SK-N-SH (cell line): ENCODE data around the gene SEMA3A. TPM values are rescaled to one million over a fixed set of nuclear protein-coding genes. Genes with fewer than 3 reads are reported as not detected.
A peak's percentile ranks its signal among the peaks of the same experiment; 100 is the strongest.

Experiments used
- CTCF ChIA-PET: fragments of 300-600, 350-600 bp; formaldehyde crosslinking; extraction: SDS; loops from one replicate; lab custom pipeline; 2021; lab: Yijun Ruan, JAX
- POLR2A ChIA-PET: fragments of 350-600 bp; sonication (Branson Sonifier 250); formaldehyde crosslinking; extraction: SDS; loops from one replicate; lab custom pipeline; 2020; ENCODE audit warnings: antibody characterized with exemption, inconsistent platforms; lab: Yijun Ruan, JAX
- DNase-seq: peaks from one replicate; pipeline ENCODE4 v3.0.0; 2012
- H2AFZ ChIP-seq: fragments of 200-600 bp; sonication (generic); 2 replicates; pipeline ENCODE4 v1.8.1; 2016; ENCODE audit warnings: antibody characterized with exemption, mild to moderate bottlenecking, low read depth
- H3F3A ChIP-seq: fragments of 200-600 bp; sonication (generic); replicated peaks from 2 replicates; pipeline ENCODE3; 2016; ENCODE audit warnings: antibody characterized with exemption, mild to moderate bottlenecking; ENCODE audit not compliant: insufficient read depth
- H3K27ac ChIP-seq, 2 experiments: fragments of 200-500 bp in 1 of 2; fragments of 200-600 bp in 1 of 2; sonication (Bioruptor generic) in 1 of 2; sonication (generic), shearing (Covaris generic) in 1 of 2; 2 replicates each; pipeline versions ENCODE4 v1.5.1 to v1.6.1; 2014 to 2016; ENCODE audit warnings: low read depth in 2 of 2, inconsistent platforms in 1 of 2, low read length in 1 of 2, mild to moderate bottlenecking in 1 of 2, mixed read lengths in 1 of 2
- H3K27me3 ChIP-seq: fragments of 200-600 bp; sonication (generic), shearing (Covaris generic); 2 replicates; pipeline ENCODE4 v1.6.1; 2016; ENCODE audit warnings: mixed run types; ENCODE audit not compliant: insufficient read depth
- H3K36me3 ChIP-seq, 2 experiments: fragments of 200-500 bp in 1 of 2; fragments of 200-600 bp in 1 of 2; sonication (Bioruptor generic) in 1 of 2; sonication (generic) in 1 of 2; replicated peaks in 1 of 2; 2 replicates each; pipeline versions ENCODE3 to v1.5.1; 2014 to 2016; ENCODE audit warnings: low read length in 1 of 2, mild to moderate bottlenecking in 1 of 2; ENCODE audit not compliant: insufficient read depth in 2 of 2, control insufficient read depth in 1 of 2
- H3K4me1 ChIP-seq, 2 experiments: fragments of 200-500 bp in 1 of 2; fragments of 200-600 bp in 1 of 2; sonication (Bioruptor generic) in 1 of 2; sonication (generic), shearing (Covaris generic) in 1 of 2; 2 replicates each; pipeline versions ENCODE4 v1.5.1 to v1.6.1; 2014 to 2016; ENCODE audit warnings: low read depth in 1 of 2, low read length in 1 of 2, mixed run types in 1 of 2; ENCODE audit not compliant: insufficient read depth in 2 of 2, control insufficient read depth in 1 of 2
- H3K4me2 ChIP-seq: fragments of 200-600 bp; sonication (generic), shearing (Covaris generic); 2 replicates; pipeline ENCODE4 v1.6.1; 2017; ENCODE audit warnings: mixed run types
- H3K4me3 ChIP-seq, 2 experiments: fragments of 200-500 bp in 1 of 2; fragments of 200-600 bp in 1 of 2; sonication (Bioruptor generic) in 1 of 2; sonication (generic), shearing (Covaris generic) in 1 of 2; 2 replicates each; pipeline versions ENCODE4 v1.5.1 to v1.8.1; 2014 to 2016; ENCODE audit warnings: low read depth in 2 of 2, inconsistent platforms in 1 of 2, low read length in 1 of 2, mild to moderate bottlenecking in 1 of 2, mixed read lengths in 1 of 2, moderate library complexity in 1 of 2
- H3K79me2 ChIP-seq: fragments of 200-600 bp; sonication (generic); 2 replicates; pipeline ENCODE4 v1.8.1; 2017; ENCODE audit warnings: mild to moderate bottlenecking; ENCODE audit not compliant: insufficient read depth
- H3K9ac ChIP-seq: fragments of 200-600 bp; sonication (generic); 2 replicates; pipeline ENCODE4 v1.6.1; 2017; ENCODE audit warnings: mixed run types
- H3K9me2 ChIP-seq: fragments of 200-600 bp; sonication (generic); 2 replicates; pipeline ENCODE4 v1.6.1; 2017; ENCODE audit warnings: mixed run types
- H3K9me3 ChIP-seq: fragments of 200-600 bp; sonication (generic); 2 replicates; pipeline ENCODE4 v1.6.1; 2017; ENCODE audit warnings: mixed run types, mild to moderate bottlenecking, moderate library complexity
- H4K20me1 ChIP-seq: fragments of 200-600 bp; sonication (generic); 2 replicates; pipeline ENCODE4 v1.6.1; 2017; ENCODE audit warnings: mild to moderate bottlenecking, mixed run types; ENCODE audit not compliant: insufficient read depth
- EP300 ChIP-seq, 2 experiments: IDR thresholded peaks; 2 replicates each; pipeline versions ENCODE4 v1.4.0 to v1.6.1; 2012; ENCODE audit warnings: borderline replicate concordance in 1 of 2, low read depth in 1 of 2, low read length in 1 of 2
- FOXM1 ChIP-seq: IDR thresholded peaks from 2 replicates; pipeline ENCODE4 v1.4.0; 2012; ENCODE audit warnings: low read depth, mild to moderate bottlenecking
- MXI1 ChIP-seq: IDR thresholded peaks from 2 replicates; pipeline ENCODE4 v1.6.1; 2012; ENCODE audit warnings: mild to moderate bottlenecking, low read depth, low read length, improper control_type of control experiment
- POLR2AphosphoS5 ChIP-seq: IDR thresholded peaks from 2 replicates; pipeline ENCODE4 v1.6.1; 2012; ENCODE audit warnings: low read depth, low read length
- RCOR1 ChIP-seq: fragments of 150-350 bp; IDR thresholded peaks from 2 replicates; pipeline ENCODE4 v1.6.1; 2017; ENCODE audit warnings: antibody characterized with exemption, low read length
- RFX5 ChIP-seq: IDR thresholded peaks from 2 replicates; pipeline ENCODE4 v1.6.1; 2012; ENCODE audit warnings: mild to moderate bottlenecking, improper control_type of control experiment, low read length
- RXRA ChIP-seq: IDR thresholded peaks from 2 replicates; pipeline ENCODE4 v1.4.0; 2012; ENCODE audit warnings: low read depth, mild to moderate bottlenecking, borderline replicate concordance
- SIN3A ChIP-seq: IDR thresholded peaks from 2 replicates; pipeline ENCODE4 v1.6.1; 2012; ENCODE audit warnings: low read depth, mild to moderate bottlenecking, low read length, moderate library complexity, borderline replicate concordance
- TCF12 ChIP-seq: IDR thresholded peaks from 2 replicates; pipeline ENCODE4 v1.4.0; 2012
- WGBS: methylation state at CpG from one replicate; pipeline ENCODE4 v1.1.6; 2017; ENCODE audit warnings: low lambda C conversion rate; 5-methylcytosine and 5-hydroxymethylcytosine counted together
- polyA plus RNA-seq, 3 experiments: library from polyadenylated mRNA; depleted of rRNA; stranded (reverse); fragments of >200 nt; gene quantifications; 2 replicates each; pipeline ENCODE4 v1.2.3, GENCODE V29; 2012
- TF ChIP-seq, protein P1 (sequence below): IDR thresholded peaks from 2 replicates; pipeline ENCODE4; 2012
- TF ChIP-seq, protein P2 (sequence below): IDR thresholded peaks from 2 replicates; pipeline ENCODE4 v1.4.0; 2012; ENCODE audit warnings: low read depth, borderline replicate concordance

SEMA3A gene
- polyA plus RNA-seq, 1 of the 3 experiments (the other 2 are of a cell fraction), result 15.9 TPM

GRCh38 chr7:84202855-84203254 lies 8.3 kb upstream of the SEMA3A start:
- Histone ChIP-seq H3K9me2 (no peaks in the 10 kb centered on the region), H3K36me3 (no peaks in the 10 kb centered on the region), H3K4me1 (peaks cover 0 to 6% of the 10 kb centered on the region in 2 experiments; a peak in 1 of 4 replicates), H3K9ac (no peak overlapping the region), H3K4me3 (no peak overlapping the region), H4K20me1 (no peaks in the 10 kb centered on the region), H3K27ac (no peak overlapping the region), H3F3A (peaks cover 7% of the 10 kb centered on the region), H3K27me3 (no peaks in the 10 kb centered on the region), H3K79me2 (no peaks in the 10 kb centered on the region), H3K4me2 (no peak overlapping the region), H2AFZ (no peak overlapping the region), H3K9me3 (no peaks in the 10 kb centered on the region)
- POLR2A ChIA-PET, result no interaction called here
- TF ChIP-seq SIN3A, result no peak
- no peak for TF ChIP-seq RXRA
- TF ChIP-seq RFX5, result no peak
- no peak for TF ChIP-seq FOXM1
- TF ChIP-seq, protein P1, sequence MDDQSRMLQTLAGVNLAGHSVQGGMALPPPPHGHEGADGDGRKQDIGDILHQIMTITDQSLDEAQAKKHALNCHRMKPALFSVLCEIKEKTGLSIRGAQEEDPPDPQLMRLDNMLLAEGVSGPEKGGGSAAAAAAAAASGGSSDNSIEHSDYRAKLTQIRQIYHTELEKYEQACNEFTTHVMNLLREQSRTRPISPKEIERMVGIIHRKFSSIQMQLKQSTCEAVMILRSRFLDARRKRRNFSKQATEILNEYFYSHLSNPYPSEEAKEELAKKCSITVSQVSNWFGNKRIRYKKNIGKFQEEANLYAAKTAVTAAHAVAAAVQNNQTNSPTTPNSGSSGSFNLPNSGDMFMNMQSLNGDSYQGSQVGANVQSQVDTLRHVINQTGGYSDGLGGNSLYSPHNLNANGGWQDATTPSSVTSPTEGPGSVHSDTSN, result no peak
- no peak for TF ChIP-seq POLR2AphosphoS5
- TF ChIP-seq RCOR1, result no peak
- TF ChIP-seq, protein P2, sequence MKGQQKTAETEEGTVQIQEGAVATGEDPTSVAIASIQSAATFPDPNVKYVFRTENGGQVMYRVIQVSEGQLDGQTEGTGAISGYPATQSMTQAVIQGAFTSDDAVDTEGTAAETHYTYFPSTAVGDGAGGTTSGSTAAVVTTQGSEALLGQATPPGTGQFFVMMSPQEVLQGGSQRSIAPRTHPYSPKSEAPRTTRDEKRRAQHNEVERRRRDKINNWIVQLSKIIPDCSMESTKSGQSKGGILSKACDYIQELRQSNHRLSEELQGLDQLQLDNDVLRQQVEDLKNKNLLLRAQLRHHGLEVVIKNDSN, result no peak
- DNase-seq, result no peak
- WGBS, result 95% methylated on average over 1 of the region's 1 CpG
- CTCF ChIA-PET, result no interaction called here

DNA sequence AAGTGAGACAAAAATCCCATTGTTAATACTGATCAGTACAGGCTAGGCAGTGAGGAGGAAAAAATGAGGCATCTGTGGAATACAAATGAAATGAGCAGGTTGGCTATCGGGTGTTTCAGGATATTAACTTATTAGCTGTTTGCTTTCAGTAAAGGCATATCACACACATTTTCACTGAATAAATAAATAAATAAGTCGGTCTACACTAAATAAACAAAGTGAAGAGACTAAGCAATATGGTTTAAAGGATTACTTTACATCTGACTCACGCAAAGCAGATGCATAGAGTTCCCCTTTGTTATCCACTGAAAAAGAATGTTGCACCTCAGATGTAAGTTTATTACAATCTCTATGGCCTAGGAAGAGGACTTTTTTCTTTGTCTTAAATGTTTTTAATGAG lies 6.3 kb upstream of the SEMA3A start:
- CTCF ChIA-PET, result no interaction called here
- Histone ChIP-seq H3K79me2 (no peaks in the 10 kb centered on the region), H3K4me1 (peaks cover 0 to 6% of the 10 kb centered on the region in 2 experiments; a peak in 2 of 4 replicates), H3K27me3 (no peaks in the 10 kb centered on the region), H3K36me3 (no peaks in the 10 kb centered on the region), H4K20me1 (no peaks in the 10 kb centered on the region), H3K4me2 (no peak overlapping the region), H3K9me2 (no peaks in the 10 kb centered on the region; the same call in 1 of the 2 replicates), H3F3A (peaks cover 7% of the 10 kb centered on the region), H3K9me3 (no peaks in the 10 kb centered on the region), H3K4me3 (no peak overlapping the region), H3K9ac (no peak overlapping the region), H3K27ac (no peak overlapping the region), H2AFZ (no peak overlapping the region)
- 59% methylated on average over 3 of the region's 3 CpGs for WGBS
- POLR2A ChIA-PET, result no interaction called here
- DNase-seq, result no peak
- TF ChIP-seq TCF12 (peak; percentile 19; the same call in 1 of the 2 replicates), RXRA (no peak)

- POLR2A ChIA-PET, result no interaction called here
- 92% methylated on average over 2 of the region's 2 CpGs for WGBS
- H3F3A ChIP-seq, result peaks cover 7% of the 10 kb centered on the region
These were observed 4.6 kb upstream of the SEMA3A start for GRCh38 chr7:84199216-84199615.

More at GRCh38 chr7:84199216-84199615, 4.6 kb upstream of the SEMA3A start:
- Histone ChIP-seq H3K9ac (no peak overlapping the region), H3K4me2 (no peak overlapping the region), H3K9me2 (no peaks in the 10 kb centered on the region; the same call in 1 of the 2 replicates), H4K20me1 (no peaks in the 10 kb centered on the region), H3K79me2 (peaks cover 7% of the 10 kb centered on the region), H3K4me3 (no peak overlapping the region), H3K27ac (no peak overlapping the region), H2AFZ (no peak overlapping the region), H3K9me3 (no peaks in the 10 kb centered on the region), H3K4me1 (peaks cover 0 to 12% of the 10 kb centered on the region in 2 experiments; a peak in 2 of 4 replicates), H3K36me3 (no peaks in the 10 kb centered on the region)
- CTCF ChIA-PET, result no interaction called here
- TF ChIP-seq EP300 (IDR thresholded peaks at IDR 0.05; ENCODE audit: borderline replicate concordance in 1 of 2, low read depth in 1 of 2, low read length in 1 of 2) (no peak), MXI1 (no peak)
- TF ChIP-seq, all 33 proteins: peak for 0
- H3K27me3 ChIP-seq, result no peaks in the 10 kb centered on the region
- no peak for DNase-seq
